ENCODE data around the gene PHIP.
"Not testable (repeated sequence)": the region's sequence is repeated elsewhere in the genome, so short reads cannot be mapped to it uniquely, and the experiment has no call there.

The PHIP gene

DNA sequence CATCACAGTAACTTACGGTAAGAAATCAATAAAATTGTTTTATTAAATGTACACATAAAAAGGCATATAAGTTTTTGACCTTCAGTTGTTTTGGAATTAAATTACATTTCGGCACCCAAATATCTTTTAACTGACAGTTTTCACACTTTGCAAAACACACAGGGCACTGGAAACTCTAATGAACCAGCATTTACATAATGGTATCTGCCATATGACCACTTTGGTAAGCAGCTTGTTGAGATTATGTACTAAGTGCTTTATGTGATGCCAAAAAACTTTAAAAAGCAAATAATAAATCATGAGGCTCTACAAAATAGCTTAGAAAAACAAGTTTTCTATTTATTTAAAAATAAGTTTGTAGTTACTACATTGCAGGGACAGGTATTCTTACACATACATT is 142.5 kb downstream of the PHIP start:
- DNase-seq (ENCODE audit: low spot score) (no peak), FAIRE-seq (no peak)

DNA sequence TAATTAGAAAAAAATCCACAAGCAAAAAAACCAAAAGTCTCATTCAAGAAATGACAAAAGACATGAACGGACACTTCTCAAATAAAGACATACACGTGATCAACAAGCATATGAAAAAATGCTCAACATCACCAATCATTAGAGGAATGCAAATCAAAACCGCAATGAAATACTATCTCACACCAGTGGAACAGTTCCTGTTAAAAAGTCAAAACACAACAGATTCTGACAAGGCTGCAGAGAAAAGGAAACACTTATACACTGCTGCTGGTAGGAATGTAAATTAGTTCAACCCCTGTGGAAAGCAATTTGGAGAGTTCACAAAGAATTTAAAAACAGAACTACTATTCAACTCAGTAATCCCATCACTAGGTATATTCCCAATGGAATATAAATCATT is 152.7 kb downstream of the PHIP start:
- no peak for FAIRE-seq
- no peak for DNase-seq (ENCODE audit: low spot score)

DNA sequence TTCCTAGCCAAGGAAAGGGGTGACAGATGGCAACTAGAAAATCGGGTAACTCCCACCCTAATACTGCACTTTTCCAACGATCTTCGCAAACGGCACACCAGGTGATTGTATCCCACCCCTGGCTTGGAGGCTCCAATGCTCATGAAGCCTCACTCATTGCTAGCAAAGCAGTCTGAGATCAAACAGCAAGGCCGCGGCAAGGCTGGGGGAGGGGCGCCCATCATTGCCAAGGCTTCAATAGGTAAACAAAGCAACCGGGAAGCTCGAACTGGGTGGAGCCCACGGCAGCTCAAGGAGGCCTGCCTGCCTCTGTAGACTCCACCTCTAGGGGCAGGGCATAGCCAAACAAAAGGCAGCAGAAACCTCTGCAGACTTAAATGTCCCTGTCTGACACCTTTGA is 156.9 kb downstream of the PHIP start:
- not testable (repeated sequence) for DNase-seq (ENCODE audit: low spot score); FAIRE-seq

DNA sequence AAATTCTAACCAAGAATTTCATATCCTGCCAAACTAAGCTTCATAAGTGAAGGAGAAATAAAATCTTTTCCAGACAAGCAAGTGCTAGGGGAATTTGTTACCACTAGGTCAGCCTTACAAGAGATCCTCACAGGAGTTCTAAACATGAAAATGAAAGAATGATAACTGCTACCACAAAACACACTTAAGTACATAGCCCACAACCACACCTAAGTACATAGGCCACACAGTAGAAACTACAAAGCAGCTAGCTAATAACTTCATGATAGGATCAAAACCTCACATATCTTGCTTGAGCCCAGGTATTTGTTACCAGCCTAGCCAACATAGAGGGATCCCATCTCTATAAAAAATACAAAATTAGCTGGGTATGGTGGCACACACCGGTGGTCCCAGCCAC is 160.3 kb downstream of the PHIP start:
- DNase-seq (ENCODE audit: low spot score) (no peak), FAIRE-seq (no peak)

DNA sequence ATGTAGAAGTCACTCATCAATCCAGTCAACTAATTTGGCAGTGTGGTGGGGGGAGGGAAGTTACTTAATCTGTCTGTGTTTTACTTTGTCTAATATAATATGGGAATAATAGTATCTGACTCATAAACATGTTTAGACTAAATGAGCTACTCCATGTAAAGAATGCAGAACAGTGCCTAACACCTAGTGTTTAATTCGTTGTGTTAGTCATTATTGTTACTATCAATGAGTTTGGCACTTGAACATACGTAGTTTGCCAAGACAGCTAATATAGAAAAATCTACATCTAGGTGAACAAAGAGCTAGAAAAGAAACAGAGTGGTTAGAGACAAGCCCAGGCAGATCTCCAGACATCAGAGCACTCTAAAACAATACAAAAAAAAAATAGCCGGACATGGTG is 161.6 kb downstream of the PHIP start:
- no peak for FAIRE-seq
- DNase-seq (ENCODE audit: low spot score): no peak

DNA sequence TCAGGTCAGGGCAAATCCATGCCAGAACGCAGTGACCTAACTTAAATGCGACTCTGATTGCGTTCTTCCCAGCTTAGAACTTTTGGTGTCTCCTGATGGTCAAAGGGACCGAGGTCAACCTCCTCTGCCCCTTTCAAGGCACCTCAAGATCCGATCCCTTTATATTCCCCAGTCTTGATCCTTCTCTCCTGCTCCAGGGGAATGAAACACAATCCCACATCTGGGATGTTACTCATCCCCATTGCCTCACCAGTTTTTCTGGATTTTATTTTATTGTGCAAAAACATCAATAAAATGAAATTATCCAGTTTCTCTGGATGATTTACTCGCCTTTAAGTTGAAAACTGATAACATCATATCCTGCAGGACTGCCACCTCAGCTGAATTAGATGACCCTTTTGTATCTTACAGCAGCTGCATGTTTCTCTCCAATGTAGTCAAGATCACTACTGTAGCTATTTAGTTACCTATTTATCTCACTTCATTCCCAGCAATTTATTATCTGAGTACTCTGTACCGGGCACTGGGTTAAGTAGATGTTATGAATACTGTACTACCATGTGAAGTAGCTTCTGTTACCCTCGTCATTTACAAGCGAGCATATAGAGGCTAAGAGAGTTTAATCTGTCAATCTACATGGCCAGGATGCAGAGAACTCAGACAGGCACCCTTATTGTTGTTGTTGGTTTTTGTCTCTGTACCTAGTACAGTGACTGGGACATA is 166.7 kb downstream of the PHIP start:
- FAIRE-seq: no peak
- no peak for DNase-seq (ENCODE audit: low spot score)

DNA sequence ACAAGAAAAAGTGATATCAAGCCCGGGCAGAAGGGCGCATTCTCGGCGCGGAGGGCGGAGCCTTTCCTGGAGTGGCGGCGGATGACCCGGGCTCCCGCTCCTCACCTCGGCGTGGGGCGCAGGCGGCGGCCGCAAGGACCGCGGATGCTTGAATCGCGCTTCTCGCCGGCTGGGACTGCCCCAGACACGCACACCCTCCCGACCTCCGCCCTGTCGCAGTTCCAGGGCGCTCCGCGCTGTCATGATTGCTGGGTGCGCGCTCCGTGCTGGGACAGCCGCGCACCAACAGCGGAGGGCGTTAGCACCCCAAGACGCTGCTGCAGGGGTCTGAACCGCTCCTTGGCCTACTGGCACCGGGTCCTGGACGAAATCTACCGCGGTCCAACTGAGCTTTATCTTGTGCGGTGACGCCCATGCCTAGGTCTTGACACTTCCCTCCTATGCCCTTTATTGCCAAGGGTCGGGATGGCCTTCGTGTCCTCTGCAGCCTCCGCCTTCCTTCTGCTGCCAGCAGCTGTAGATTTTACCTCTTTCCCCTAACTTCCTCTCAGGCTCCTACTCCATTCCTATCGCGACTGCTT is 167.4 kb downstream of the PHIP start:
- no peak for FAIRE-seq
- DNase-seq (ENCODE audit: low spot score): no peak

DNA sequence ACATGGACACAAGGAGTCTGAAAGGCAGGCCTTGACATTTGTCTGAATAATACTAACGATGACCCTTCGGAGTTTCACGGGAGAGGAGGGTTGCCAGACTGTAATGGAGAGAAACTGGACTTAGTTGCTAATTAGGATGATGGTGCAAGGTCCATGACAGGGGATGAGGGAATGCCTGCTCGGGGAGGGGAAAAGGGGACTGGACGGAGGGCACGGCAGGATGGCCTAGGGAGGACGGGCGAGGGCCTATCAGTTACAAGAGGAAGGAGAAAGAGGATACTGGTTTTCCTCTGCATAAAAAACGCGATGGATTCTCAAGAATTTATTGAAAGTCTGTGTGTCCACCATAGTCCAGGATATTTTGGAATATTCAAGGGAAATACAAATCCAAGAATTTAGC is 168.0 kb downstream of the PHIP start:
- FAIRE-seq (no peak), DNase-seq (ENCODE audit: low spot score) (no peak)

DNA sequence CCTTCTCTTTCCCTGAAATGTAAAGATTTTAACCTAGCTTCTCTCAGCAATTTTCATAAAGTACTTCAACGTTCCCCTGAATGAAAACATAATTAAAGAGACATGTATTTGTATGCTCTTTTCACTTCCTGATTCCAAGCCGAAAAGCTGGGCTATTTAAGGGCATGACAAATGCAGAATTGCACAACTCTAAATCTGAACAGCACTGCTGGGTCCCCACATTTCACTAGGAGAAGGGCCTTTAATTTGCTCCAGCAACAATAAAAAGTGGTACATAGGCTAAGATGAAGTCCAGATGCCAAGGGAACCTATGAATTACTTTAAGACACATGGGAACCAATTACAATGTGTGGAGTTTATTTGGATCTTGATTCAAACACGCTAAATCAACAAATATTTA is 168.7 kb downstream of the PHIP start:
- no peak for FAIRE-seq

DNA sequence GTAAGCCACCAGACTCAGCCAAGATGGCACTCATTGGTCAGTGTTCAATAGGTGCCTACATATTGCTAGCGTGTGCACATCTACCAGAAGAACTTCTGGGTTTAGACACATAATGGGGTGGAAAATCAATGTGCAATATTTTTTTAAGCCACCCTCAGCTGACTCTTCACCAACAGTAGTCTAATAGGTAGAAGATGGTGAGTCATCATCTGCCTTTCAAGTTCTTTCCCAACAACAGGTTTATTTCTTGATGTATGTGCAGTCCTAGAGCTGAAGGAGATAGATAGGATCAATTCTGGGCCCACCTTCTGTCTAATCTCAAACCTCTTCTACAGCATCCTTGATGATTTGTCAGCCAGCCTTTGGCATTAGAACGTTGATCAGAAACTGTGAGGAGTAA is 169.4 kb downstream of the PHIP start:
- DNase-seq (ENCODE audit: low spot score) (no peak), FAIRE-seq (no peak)

More for the DNA sequence above, 168.7 kb downstream of the PHIP start:
- DNase-seq (ENCODE audit: low spot score): no peak

DNA sequence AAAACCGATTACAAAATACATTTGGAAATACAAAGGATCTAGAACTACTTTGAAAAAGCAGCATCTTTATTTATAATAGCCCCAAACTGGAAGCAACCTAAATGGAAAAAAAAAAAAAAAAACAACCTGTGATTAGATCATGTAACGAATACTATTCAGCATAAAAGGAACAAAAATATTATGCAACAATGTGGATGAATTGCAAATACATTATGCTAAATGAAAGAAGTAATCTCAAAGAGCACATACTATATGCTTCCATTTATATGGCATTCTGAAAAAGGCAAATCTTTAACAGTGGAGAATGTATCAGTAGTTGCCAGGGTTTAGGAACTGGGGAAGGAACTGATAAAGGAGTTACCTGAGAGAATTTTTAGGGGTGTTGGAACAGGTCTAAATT is 181.8 kb downstream of the PHIP start:
- no peak for DNase-seq (ENCODE audit: low spot score)
- FAIRE-seq: no peak

DNA sequence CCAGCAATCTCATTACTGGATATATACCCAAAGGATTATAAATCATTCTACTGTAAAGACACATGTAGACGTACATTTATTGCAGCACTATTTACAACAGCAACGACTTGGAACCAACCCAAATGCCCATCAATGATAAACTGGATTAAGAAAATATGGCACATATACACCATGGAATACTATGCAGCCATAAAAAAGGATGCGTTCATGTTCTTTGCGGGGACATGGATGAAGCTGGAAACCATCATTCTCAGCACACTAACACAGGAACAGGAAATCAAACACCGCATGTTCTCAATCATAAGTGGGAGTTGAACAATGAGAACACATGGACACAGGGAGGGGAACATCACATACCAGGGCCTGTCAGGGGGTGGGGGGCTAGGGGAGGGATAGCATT is 188.2 kb downstream of the PHIP start:
- not testable (repeated sequence) for DNase-seq (ENCODE audit: low spot score); FAIRE-seq
